Adrenal gland (tissue), 5 donors: ENCODE data around the gene RET.

Source experiments
- CTCF ChIP-seq, 6 experiments: fragments of 450-650 bp in 4 of 6; fragments of 200-600 bp in 2 of 6; sonication (generic) in 1 of 6; IDR thresholded peaks; 1 replicate in 5 of 6; 2 replicates in 1 of 6; pipeline versions ENCODE4 v1.5.1 to v1.8.0; 2016 to 2021; ENCODE audit warnings: antibody characterized with exemption in 6 of 6, mild to moderate bottlenecking in 2 of 6, moderate library complexity in 1 of 6
- POLR2A ChIP-seq, 2 donors: fragments of 450-650 bp; IDR thresholded peaks; one replicate each; pipeline ENCODE4 v1.6.1; 2017; ENCODE audit warnings: antibody characterized with exemption in 2 of 2, mild to moderate bottlenecking in 2 of 2, moderate library complexity in 1 of 2
- donor health status: DM: no; HTN: no; CAD: no.

- TF ChIP-seq CTCF (IDR thresholded peaks at IDR 0.05) (no peak), POLR2A (IDR thresholded peaks at IDR 0.05) (no peak)
Measured at GRCh38 chr10:43044448-43044921, 32.4 kb upstream of the RET start.
